Chondrocyte (in vitro differentiated cells): ENCODE measurements around the gene GPR155. TPM values are rescaled to one million over a fixed set of nuclear protein-coding genes. Genes with fewer than 3 reads are reported as not detected.

Experiments used
- DNase-seq: peaks from one replicate; pipeline ENCODE4 v3.0.0; 2021; ENCODE audit warnings: mixed read lengths, low spot score
- H3K27ac Mint-ChIP-seq: one replicate; pipeline ENCODE4 v1.8.0; 2021; ENCODE audit warnings: mild to moderate bottlenecking, moderate library complexity, mixed read lengths; ENCODE audit not compliant: unreplicated experiment
- H3K27me3 Mint-ChIP-seq: 2 replicates; pipeline ENCODE4 v1.8.0; 2021; ENCODE audit warnings: low read depth, mixed read lengths
- H3K36me3 Mint-ChIP-seq: 2 replicates; pipeline ENCODE4 v1.8.0; 2021; ENCODE audit warnings: low read depth, mixed read lengths
- H3K4me1 Mint-ChIP-seq: 2 replicates; pipeline ENCODE4 v1.8.0; 2021; ENCODE audit warnings: low read depth, mild to moderate bottlenecking, mixed read lengths
- H3K4me3 Mint-ChIP-seq: one replicate; pipeline ENCODE4 v1.8.0; 2021; ENCODE audit warnings: mild to moderate bottlenecking, moderate library complexity, mixed read lengths; ENCODE audit not compliant: unreplicated experiment
- H3K9me3 Mint-ChIP-seq: 2 replicates; pipeline ENCODE4 v1.8.0; 2021; ENCODE audit warnings: low read depth, mixed read lengths
- CTCF ChIP-seq: fragments of 200-600 bp; sonication (generic); IDR thresholded peaks from 2 replicates; pipeline ENCODE4 v1.5.0; 2021; ENCODE audit warnings: antibody characterized with exemption, mild to moderate bottlenecking, moderate library complexity
- total RNA-seq: library from RNA; stranded (reverse); gene quantifications from 3 replicates; pipeline ENCODE4 v1.2.1, GENCODE V29; 2021

Gene GPR155
- total RNA-seq, 1 donor from 2014 or later, result 12.8 TPM

DNA sequence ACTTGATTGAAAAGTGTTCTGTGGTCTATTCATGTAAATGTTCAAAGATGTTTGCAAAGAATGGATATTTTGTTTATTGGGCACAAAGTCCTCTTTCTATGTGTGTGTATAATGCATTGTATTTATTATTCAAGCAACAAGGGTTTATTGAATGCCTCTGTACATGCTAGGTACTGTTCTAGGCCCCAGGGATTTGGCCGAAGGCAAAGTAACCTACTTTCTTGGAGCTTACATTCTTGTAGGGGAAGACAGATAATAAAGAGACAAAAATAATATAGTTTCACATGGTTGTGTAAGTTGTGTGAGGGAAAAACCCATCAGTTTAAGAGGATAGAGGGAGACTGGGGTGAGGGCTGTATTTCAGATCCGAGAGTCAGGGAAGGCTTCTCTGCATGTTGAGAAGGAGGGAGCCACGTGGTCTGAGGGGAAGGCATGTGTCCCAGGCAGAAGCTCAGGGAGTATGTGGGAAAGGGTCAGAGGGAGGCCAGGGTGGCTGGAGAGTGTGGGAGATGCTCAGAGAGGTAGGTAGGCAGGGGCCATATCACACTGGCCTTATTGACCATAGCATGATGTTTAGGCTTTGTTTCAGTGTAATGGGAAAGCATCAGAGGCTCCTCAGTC lies 40.4 kb upstream of the GPR155 start:
- Mint-ChIP-seq H3K4me3 (no peak overlapping the region), H3K27me3 (peaks cover 5% of the 10 kb centered on the region), H3K9me3 (peaks cover 12% of the 10 kb centered on the region), H3K36me3 (no peaks in the 10 kb centered on the region), H3K4me1 (peaks cover 10% of the 10 kb centered on the region), H3K27ac (no peak overlapping the region)
- no peak for TF ChIP-seq CTCF
- no peak for DNase-seq

GRCh38 chr2:174524527-174524926 lies 37.7 kb upstream of the GPR155 start:
- H3K27ac Mint-ChIP-seq, result no peak overlapping the region
- H3K4me3 Mint-ChIP-seq, result no peak overlapping the region
- no peak for TF ChIP-seq CTCF
- peaks cover 12% of the 10 kb centered on the region for H3K9me3 Mint-ChIP-seq
- no peaks in the 10 kb centered on the region for H3K36me3 Mint-ChIP-seq
- DNase-seq, result no peak
- H3K4me1 Mint-ChIP-seq, result no peaks in the 10 kb centered on the region
- peaks cover 17% of the 10 kb centered on the region for H3K27me3 Mint-ChIP-seq

GRCh38 chr2:174522553-174522952 lies 35.7 kb upstream of the GPR155 start:
- Mint-ChIP-seq H3K9me3 (peaks cover 4% of the 10 kb centered on the region), H3K4me3 (no peak overlapping the region), H3K4me1 (no peaks in the 10 kb centered on the region), H3K27me3 (peaks cover 19% of the 10 kb centered on the region), H3K27ac (no peak overlapping the region), H3K36me3 (no peaks in the 10 kb centered on the region)
- no peak for DNase-seq
- TF ChIP-seq CTCF, result peak; percentile 74

- DNase-seq, result no peak
- H3K27me3 Mint-ChIP-seq, result peaks cover 15% of the 10 kb centered on the region
Measured at GRCh38 chr2:174518395-174518794, 31.6 kb upstream of the GPR155 start.

More at GRCh38 chr2:174518395-174518794, 31.6 kb upstream of the GPR155 start:
- Mint-ChIP-seq H3K4me1 (no peaks in the 10 kb centered on the region), H3K36me3 (no peaks in the 10 kb centered on the region), H3K27ac (no peak overlapping the region), H3K4me3 (no peak overlapping the region), H3K9me3 (peaks cover 3% of the 10 kb centered on the region)
- TF ChIP-seq CTCF, result no peak
